Germinal center (tissue), 1 donor: ENCODE results near the gene NELFCD.
A peak's percentile ranks its signal among the peaks of the same experiment; 100 is the strongest.
"Not testable (repeated sequence)": the region's sequence is repeated elsewhere in the genome, so short reads cannot be mapped to it uniquely, and the experiment has no call there.

ENCODE experiments used
- DNase-seq: peaks from one replicate; pipeline ENCODE4 v3.0.0; 2012; ENCODE audit warnings: mixed read lengths, low spot score

Gene NELFCD

DNA sequence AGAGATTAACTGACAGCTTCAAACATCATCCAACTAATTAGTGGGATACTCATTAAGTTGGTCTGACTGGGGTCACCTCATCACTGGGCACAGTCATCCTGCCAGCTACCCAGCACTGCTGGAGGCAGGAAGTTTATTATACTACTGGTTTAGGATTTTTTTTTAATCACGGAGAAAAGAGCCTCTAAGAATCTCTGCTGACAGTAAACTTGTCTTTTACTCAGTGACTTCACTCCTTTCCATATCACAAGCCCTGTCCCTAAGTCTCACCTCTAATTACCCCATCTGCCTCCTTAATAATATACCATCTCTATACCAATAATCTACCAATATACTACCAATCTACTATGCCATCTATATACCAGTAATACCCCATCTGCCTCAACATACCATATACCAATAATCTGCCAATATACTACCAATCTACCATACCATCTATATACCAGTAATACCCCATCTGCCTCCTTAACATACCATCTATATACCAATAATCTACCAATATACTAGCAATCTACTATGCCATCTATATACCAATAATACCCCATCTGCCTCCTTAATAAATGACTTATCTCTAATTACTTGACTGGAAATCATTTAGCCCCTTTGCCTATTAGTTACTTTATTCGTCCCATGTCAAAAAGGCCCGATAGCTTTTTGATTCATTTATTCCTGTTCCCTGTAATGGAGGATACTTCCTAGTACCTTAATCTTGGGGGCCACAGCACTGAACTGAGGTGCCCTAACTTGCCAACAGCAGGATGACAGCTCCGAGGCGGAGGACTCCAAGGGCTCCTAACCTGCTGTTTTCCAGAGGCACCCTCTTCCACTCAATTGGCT, 46.1 kb downstream of the NELFCD start:
- no peak for DNase-seq

DNA sequence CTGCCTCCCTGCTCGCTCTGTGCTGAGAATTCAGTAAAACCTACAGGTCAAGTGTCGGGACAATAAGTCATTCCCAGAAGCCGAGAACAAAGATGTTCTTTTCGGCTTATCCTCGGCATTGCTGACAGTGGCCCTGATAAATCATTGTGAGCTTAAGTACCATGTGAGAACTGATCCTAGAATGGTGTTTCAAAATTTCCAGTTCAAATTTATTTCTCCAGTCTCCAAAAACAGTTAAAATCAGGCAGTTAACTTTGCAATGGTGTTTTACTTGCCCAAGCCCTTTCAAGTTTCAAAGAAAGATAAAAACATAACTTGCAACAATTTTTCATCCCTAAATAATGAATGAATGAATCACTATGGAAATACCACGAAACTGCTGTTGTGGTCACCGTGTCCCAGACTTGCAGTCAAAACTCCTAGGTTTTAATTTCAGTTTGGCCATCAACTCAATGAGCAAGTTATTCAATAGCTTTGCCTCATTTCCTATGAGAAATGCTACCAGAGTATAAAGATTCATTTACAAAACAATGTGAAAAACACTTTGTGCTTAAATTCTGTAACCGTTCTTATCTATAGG, 46.8 kb downstream of the NELFCD start:
- DNase-seq: no peak

DNA sequence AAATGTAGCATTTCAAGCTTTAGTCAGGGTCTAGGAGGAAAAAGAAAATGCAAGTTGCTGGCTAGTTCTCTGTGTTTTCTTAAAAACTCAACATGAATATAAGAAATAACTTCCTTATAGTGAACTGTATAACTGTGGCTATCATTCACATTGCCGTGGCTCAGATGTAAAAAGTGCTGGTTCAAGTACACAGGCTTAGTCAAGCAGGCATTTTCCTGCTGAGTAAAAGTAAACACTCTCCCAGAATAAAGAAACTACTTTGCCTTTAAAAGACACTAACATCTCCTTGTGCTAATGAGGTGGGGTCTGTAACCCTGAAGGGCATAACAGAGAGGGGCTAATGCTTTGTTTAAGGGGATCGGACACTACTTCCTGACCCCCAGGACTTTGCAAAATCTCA, 47.8 kb downstream of the NELFCD start:
- no peak for DNase-seq

DNA sequence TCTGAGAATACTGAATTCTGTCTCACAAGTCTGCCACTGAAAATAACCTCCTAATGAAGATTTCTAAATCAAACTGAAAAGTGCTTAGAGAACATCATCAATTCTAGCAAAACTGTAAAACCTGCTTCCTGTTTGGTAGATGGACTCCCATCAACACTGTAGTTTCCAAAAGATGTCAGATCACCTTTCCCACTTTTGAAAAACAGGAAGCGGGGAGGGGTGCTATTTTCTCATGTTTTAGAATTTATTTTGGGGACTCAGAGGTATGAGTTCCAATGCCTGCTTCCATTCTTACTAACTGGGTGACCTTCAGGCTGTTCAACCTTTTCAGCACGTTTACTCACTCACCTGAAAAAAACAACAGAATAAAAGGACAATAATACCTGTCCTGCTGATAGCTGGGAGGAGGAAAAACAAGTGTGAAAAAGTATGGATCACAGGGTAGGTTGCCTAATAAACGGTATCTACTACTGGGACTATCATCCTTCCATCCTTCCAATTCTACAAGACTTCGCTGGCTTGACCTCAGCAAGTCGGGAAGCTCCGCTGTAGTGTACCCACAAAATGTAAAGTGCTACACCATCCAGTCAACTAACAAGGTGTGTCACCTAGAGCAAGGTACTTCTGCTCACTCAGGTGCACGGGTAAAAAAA, 50.0 kb downstream of the NELFCD start:
- DNase-seq: no peak

DNA sequence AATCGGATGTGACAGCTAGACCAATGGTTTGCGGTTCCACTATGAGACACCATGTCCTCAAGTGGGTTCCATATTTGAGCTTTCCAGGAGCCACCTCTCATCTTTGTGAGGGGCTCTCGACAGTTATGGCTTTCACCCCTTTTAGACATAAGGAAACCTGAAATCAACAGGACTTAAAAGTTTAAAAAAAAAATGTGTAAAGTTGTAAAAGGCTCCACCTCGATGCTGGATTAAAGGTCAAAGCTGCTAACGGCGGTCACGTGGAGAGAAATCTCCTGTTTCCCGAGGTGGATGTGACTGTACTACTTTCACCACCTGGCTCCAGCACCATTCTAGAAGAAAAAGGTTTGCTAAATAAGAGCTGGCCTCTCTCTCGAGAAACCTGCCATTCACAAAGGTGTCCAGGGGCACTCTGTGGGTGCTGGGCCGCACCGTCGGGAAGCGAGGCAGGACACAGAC, 50.5 kb downstream of the NELFCD start:
- no peak for DNase-seq

DNA sequence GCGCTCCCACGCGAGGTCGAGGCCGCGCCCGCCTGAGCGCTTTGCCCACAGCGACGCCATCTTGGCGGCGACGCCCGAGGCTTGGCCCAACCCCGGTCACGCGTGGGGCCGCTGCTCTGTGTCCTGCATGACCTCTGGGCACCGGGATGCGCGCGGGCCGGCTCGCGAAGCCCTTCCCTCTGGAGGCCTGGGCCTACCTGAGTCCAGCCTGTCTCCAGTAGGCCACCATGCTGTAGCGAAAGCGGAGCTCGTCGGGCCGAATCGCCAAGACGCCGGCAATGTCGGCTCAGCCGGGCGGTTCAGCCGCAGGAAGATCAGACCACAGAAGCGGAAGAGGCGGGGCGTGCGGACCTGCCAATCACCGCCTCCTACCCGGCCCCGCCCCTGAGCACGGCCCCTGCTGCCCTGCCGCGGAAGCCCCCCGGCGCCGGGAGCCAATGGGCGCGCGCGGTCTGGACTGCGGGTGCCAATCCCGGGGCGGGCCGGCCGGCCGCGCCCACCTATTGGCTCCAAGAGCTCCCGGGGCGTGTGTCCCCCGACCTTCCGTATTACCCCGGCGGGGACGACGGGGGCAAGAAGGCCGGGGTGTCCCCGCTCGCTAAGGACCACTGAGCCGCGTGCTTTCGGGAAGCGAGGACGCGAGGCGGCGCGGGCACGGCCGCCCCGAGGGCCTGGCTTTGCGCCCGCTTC, 51.1 kb downstream of the NELFCD start, which contains the start of gene ATP5F1E:
Gene ATP5F1E (minus strand): TSS at position 313 of the 690 bp plus-strand sequence. CDS start 84 bp downstream, at position 229.
- peak; percentile 99 for DNase-seq

DNA sequence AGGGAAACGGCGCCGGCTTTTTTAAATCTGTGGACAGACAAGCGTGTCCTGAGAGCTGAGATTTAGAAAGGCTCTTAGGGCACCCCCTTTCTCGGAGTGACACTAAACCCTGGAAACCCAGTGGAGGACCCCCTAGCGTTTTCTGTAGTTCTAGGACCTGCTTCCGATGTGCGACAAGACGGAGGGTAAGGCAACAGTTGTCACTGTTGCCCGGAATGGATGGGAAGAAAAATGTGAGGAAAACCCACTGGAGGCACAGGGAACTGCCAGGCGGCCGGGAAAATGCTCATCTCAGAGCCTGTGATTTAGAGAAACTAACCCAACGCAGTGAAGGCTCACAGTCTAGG, 51.6 kb downstream of the NELFCD start:
- DNase-seq: no peak

DNA sequence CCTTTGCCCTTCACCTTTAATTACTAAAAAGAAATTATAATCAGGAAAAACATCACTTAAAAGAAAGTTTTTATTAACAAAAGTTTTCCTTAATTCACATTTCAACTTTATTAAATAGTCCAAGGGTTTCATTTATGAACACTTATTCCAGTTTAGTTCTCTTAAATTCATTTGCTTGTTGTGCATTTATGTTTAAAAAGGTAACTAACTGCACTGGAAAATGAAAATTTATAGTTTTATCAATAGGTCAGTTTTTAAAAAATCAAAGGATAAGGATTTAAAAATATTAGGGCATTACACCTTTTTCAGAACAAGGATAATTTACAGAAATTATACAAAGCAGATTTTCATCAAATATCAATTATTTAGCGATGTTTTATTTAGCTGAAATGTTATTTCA, 52.0 kb downstream of the NELFCD start:
- DNase-seq: no peak

DNA sequence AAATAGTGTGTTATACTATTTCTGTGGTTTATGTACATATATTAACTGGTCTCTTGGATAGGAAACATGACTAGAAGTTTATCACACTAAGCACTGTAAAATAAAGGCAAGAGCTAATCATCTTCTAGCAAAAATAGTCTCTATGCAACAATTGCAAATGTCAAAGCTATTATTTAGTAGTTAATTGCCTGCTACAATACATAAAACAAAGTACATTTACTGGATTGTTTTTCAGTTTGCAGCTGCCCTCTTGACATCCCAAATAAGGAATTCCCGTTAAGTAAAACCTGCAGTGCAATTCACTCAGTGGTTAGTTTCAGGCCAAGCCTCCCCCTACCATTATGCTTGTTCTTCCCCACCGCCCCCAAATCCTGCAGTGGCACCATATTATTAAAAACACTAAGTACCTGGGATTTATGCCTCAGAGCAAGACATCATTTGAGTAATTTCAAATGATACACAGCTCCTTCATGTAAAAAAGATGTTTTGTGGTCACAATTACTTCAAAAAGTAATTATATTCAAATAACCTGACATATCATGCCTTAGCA, 52.6 kb downstream of the NELFCD start:
- no peak for DNase-seq

DNA sequence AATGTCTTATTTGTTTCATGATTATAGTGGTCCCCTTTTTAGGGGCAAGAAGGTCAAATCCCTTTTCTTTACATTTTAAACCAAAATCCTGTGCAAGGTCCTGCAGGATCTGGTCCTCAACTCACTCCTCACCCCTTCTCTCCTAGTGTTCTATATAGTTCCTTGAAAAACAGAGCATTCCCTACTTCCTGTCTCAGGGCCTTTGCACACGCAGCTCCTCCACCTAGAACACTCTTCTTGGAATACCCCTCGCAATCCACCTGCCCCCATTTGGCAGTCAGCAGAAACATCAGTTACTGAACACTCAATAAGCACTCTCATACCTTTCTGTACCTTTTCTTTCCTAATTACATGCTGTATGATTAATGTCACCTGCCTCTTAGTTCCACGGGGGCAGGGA, 54.3 kb downstream of the NELFCD start:
- no peak for DNase-seq

DNA sequence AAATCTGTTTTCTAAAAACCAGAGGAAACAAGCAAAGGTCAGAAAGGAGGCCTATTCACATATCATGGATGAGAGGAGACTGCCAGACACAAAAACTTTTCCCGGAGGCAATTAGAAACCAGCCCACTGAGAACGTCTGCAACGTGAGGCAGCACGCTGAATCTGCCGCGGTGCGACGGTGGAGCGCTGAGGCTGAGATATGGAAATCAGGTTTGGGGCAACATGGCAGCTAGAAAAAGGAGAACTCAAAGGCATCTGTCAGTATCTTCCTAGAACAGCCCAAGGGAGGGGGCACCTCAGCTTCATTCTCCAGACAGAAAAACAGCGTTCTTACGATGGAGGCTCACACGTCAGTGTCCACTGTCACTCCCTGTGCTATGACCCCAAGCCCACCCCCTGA, 56.3 kb downstream of the NELFCD start:
- no peak for DNase-seq

DNA sequence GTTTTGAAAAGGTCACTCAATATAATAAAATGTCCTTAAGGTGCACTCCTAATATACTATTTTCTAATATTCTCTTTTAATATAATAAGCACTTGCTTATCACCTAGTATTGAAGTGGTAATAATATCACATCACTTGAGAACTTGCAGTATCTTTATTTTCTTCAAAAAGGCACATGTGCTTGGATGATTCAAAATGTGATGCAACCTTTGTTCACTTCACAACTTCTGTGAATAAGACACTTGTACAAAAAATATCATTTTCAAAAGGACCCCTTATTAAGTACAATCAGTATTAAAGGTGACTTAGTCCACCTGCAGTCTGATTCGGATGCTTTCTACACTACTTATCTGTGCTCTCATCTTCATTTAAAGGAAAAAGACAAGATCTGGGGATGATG, 58.2 kb downstream of the NELFCD start:
- no peak for DNase-seq

DNA sequence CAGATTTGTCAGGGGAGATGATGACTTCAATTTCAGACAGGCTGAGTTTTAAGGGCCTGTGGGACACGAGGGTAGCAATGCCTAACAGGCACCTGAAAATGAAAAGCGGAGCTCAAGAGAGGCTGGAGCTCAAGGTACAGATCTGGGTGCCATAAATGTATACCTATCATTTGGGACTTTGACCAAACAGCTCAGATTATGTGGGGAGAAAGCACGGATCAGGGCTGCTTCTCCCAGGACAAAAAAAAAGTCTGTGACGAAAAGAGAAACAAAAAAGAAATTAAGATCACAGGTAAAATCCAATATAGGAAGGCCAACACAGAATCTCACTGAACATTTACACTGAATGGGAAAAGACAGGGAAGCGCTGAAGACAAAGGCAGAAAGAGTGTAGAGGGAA, 59.6 kb downstream of the NELFCD start:
- no peak for DNase-seq

DNA sequence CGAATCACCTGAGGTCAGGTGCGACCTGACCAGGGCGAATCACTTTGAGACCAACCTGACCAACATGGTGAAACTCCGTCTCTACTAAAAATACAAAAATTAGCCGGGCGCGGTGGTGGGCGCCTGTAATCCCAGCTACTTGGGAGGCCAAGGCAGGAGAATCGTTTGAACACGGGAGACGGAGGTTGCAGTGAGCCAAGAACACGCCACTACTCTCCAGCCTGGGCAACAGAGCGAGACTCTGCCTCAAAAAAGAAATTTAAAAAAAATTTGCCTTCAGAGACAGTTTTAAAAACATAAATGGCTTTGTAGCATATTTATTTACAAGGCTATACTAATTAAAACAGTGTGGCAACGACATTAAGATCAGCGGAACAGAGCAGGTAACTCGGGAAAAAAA, 60.4 kb downstream of the NELFCD start:
- DNase-seq: not testable (repeated sequence)

DNA sequence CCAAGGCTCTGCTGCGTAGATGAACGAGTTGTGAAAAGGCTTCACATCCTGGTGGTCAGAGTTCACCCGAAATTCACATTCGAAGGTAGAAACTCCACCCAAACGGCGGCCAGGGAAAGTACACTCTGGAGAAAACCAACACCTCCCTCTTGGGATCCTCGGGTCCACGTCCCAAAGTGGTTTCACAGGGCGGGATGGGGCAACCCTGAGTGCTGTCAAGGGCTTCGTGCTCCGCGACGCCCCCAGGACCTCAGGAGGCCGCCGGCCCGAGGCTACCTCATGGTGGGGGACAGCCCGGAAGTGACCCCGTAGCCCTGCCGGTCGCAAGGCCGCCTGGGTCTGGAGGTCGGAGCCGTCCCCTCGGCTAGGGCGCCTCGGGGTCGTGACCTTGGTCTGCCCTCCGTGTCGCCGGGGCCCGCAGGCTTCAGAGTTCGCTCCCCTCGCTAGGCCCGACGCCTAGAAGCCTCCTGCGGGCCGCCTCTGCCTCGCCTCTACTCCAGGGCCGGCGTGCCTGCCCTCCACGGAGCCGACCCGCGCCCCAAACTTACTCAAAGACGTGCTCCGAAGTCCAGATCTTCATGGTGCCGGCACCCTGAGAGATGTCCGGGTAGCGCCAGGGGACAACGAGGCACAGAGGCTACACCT, 61.2 kb downstream of the NELFCD start, which contains the start of gene PRELID3B:
Gene PRELID3B (minus strand): TSS at position 636 of the 645 bp plus-strand sequence. CDS start 56 bp downstream, at position 580.
- peak; percentile 32 for DNase-seq

DNA sequence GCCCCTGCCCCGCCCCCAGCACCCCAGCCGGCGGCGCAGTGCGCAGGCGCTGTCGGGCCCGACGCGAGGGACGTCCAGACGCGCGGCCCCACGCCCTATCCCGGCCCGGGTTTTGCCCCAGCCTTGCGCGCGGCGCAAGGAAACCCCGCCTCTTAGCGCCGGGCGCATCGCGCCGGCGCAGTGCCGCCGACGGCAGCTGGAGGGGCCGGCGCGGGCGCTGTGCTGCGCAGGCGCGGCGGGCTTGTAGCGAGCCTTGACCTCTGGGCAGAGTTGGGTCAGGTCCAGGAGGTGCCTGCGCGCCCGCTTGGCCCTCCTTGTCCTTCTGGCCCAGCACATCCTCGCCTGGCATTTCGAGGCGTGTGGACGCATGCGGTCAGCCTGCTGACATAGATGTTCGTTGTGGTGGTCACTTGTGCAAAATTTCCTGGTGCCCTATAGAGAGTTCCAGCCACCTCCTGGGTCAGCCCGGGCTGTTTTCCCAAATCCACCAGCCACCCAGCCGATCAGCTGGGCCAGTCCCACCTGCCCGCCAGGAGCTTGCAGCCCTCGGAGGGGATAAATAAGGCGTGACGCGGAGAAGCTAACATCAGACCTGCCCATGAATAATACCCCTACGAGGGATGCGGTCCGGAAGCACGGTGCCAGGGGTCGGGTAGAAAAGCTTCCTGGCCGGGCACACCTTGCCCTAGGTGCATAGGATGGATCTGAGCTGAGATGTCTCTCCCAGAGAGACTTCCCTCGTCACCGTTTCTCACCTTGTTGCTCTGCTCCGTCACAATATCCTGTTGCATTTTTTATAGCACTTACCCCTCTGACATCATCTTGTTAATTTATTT, 62.0 kb downstream of the NELFCD start:
- DNase-seq: peak; percentile 99

DNA sequence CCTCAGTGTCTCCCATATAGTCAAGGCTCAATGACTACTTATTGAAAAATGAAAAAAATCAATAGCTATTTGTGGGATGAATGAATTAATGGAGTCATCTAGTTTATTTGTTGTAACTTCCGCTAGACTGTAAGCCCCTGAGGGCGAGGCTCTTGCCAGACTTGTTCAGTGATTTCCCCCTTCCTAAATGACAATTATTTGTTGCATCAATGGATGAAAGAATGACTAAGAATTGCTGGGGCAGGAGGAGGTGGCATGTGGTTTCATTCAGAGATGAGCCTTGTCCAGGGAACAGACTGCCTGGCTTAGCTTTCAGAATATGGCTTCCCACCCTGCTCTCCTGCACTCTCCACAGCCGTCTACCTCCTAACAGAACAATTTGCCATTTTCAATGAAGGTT, 62.6 kb downstream of the NELFCD start:
- DNase-seq: no peak

DNA sequence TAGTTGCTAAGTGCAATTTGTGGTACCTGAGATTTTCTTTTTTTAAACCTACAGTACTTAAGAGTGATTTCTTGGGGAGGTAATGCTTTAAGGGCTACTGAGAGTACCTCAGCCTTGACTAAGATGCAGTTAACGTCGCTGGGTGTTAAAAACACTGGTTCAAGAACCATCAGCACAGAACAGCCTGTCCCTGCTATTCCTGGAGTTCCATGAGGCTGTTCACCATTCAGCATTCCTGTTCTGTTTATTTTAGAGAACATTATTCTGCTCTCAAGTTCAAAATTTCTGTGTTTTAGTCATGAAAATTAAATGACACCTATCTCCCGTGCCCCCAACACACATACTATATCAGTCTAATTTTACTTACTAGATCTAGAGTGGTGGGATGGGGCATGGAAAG, 63.2 kb downstream of the NELFCD start:
- DNase-seq: peak; percentile 10
